GM12878 (cell line): ENCODE results near the gene DCAF12. TPM values are rescaled to one million over a fixed set of nuclear protein-coding genes. Genes with fewer than 3 reads are reported as not detected.

Source experiments
- BHLHE40 ChIP-seq, 2 experiments: fragments of 450-650 bp in 1 of 2; IDR thresholded peaks; 2 replicates each; pipeline ENCODE4 v1.6.1; 2011 to 2017; ENCODE audit warnings: low read depth in 2 of 2, borderline replicate concordance in 1 of 2, improper control_type of control experiment in 1 of 2, low read length in 1 of 2, mild to moderate bottlenecking in 1 of 2
- BRCA1 ChIP-seq: IDR thresholded peaks from 2 replicates; pipeline ENCODE4 v1.6.1; 2011; ENCODE audit warnings: low read depth, low read length, improper control_type of control experiment
- CEBPB ChIP-seq, 2 experiments: fragments of 150-350 bp in 1 of 2; IDR thresholded peaks; 2 replicates each; pipeline ENCODE4 v1.6.1; 2012 to 2014; ENCODE audit warnings: low read depth in 2 of 2, low read length in 2 of 2, borderline replicate concordance in 1 of 2, inconsistent platforms in 1 of 2
- CREB1 ChIP-seq: IDR thresholded peaks from 2 replicates; pipeline ENCODE4 v1.6.1; 2012; ENCODE audit warnings: low read depth, mild to moderate bottlenecking, inconsistent platforms
- DPF2 ChIP-seq: fragments of 450-650 bp; IDR thresholded peaks from 2 replicates; pipeline ENCODE4 v1.6.1; 2017; ENCODE audit warnings: mild to moderate bottlenecking
- E2F4 ChIP-seq: IDR thresholded peaks from 2 replicates; pipeline ENCODE4 v1.6.1; 2012; ENCODE audit warnings: low read depth, low read length, improper control_type of control experiment
- FOXM1 ChIP-seq: IDR thresholded peaks from 2 replicates; pipeline ENCODE4 v1.6.1; 2012; ENCODE audit warnings: low read depth, mild to moderate bottlenecking, inconsistent platforms, low read length, moderate library complexity
- HCFC1 ChIP-seq: fragments of 150-350 bp; IDR thresholded peaks from 2 replicates; pipeline ENCODE4 v1.6.1; 2014; ENCODE audit warnings: low read length
- HDAC2 ChIP-seq: fragments of 200-600 bp; sonication (generic); IDR thresholded peaks from 2 replicates; pipeline ENCODE4 v1.6.1; 2017
- IKZF2 ChIP-seq, 2 experiments: fragments of 450-650 bp; IDR thresholded peaks; 2 replicates each; pipeline ENCODE4 v1.6.1; 2017; ENCODE audit warnings: mild to moderate bottlenecking in 2 of 2, moderate library complexity in 2 of 2
- MAX ChIP-seq: IDR thresholded peaks from 2 replicates; pipeline ENCODE4 v1.6.1; 2012; ENCODE audit warnings: low read depth, low read length, improper control_type of control experiment
- MXI1 ChIP-seq: fragments of 150-350 bp; IDR thresholded peaks from 2 replicates; pipeline ENCODE4 v1.6.1; 2011; ENCODE audit warnings: low read depth, mild to moderate bottlenecking, inconsistent platforms, low read length, improper control_type of control experiment
- MYC ChIP-seq: IDR thresholded peaks from 2 replicates; pipeline ENCODE4 v1.6.1; 2011; ENCODE audit warnings: mild to moderate bottlenecking, low read length, moderate library complexity, inconsistent platforms; ENCODE audit not compliant: insufficient read depth, insufficient replicate concordance, insufficient read length, severe bottlenecking
- NBN ChIP-seq: fragments of 450-650 bp; IDR thresholded peaks from 2 replicates; pipeline ENCODE4 v1.6.1; 2016
- RUNX3 ChIP-seq: IDR thresholded peaks from 2 replicates; pipeline ENCODE4 v1.6.1; 2012; ENCODE audit warnings: low read length, inconsistent platforms
- SMC3 ChIP-seq: IDR thresholded peaks from 2 replicates; pipeline ENCODE4 v1.6.1; 2011; ENCODE audit warnings: low read length, improper control_type of control experiment, borderline replicate concordance
- STAT3 ChIP-seq: IDR thresholded peaks from 2 replicates; pipeline ENCODE4 v1.6.1; 2011; ENCODE audit warnings: low read depth, low read length, improper control_type of control experiment
- TARDBP ChIP-seq: IDR thresholded peaks from 2 replicates; pipeline ENCODE4 v1.6.1; 2016; ENCODE audit warnings: borderline replicate concordance
- TCF3 ChIP-seq: IDR thresholded peaks from 2 replicates; pipeline ENCODE4 v1.6.1; 2012; ENCODE audit warnings: low read depth, mild to moderate bottlenecking, low read length, borderline replicate concordance; ENCODE audit not compliant: insufficient read depth
- TCF7 ChIP-seq: IDR thresholded peaks from 2 replicates; pipeline ENCODE4 v1.6.1; 2014; ENCODE audit warnings: antibody characterized with exemption, borderline replicate concordance
- ZBED1 ChIP-seq: IDR thresholded peaks from 2 replicates; pipeline ENCODE4 v1.6.1; 2016; ENCODE audit warnings: borderline replicate concordance
- ZBTB11 ChIP-seq: fragments of 450-650 bp; formaldehyde crosslinking; IDR thresholded peaks from 2 replicates; pipeline ENCODE4 v1.5.0; 2022; ENCODE audit warnings: mild to moderate bottlenecking, missing genetic modification characterization
- ZBTB33 ChIP-seq: fragments of 450-650 bp; IDR thresholded peaks from 2 replicates; pipeline ENCODE4 v1.6.1; 2017; ENCODE audit warnings: mild to moderate bottlenecking
- ZNF24 ChIP-seq: fragments of 450-650 bp; IDR thresholded peaks from 2 replicates; pipeline ENCODE4 v1.6.1; 2017; ENCODE audit warnings: antibody characterized with exemption, mild to moderate bottlenecking
- ZSCAN29 ChIP-seq: fragments of 450-650 bp; IDR thresholded peaks from 2 replicates; pipeline ENCODE4 v1.6.1; 2017; ENCODE audit warnings: mild to moderate bottlenecking, moderate library complexity
- polyA plus RNA-seq, 11 experiments: library from polyadenylated mRNA; depleted of rRNA in 4 of 11; unstranded in 6 of 11; stranded (reverse) in 5 of 11; fragments of >200 nt; fragmentation: Nextera tagmentation in 4 of 11; fragmentation: Illumina TruSeq in 1 of 11; extraction: Ambion mirVana in 4 of 11; extraction: Trizol in 1 of 11; gene quantifications; 1 replicate in 1 of 11; 2 replicates in 10 of 11; pipeline versions ENCODE4 v1.2.1 to v1.2.3, GENCODE V29; 2011 to 2016; ENCODE audit warnings: inconsistent platforms in 2 of 11, missing spikeins in 2 of 11, low read depth in 1 of 11
- total RNA-seq, 4 experiments: library from RNA; depleted of rRNA in 3 of 4; stranded (reverse); fragments of >200 nt in 3 of 4; fragmentation: Illumina TruSeq in 1 of 4; extraction: Trizol in 1 of 4; gene quantifications; 2 replicates each; pipeline versions ENCODE4 v1.2.1 to v1.2.3, GENCODE V29; 2013 to 2021

DCAF12 gene
- total and polyA plus RNA-seq, 10 of the 15 experiments (the other 5 are each of a cell fraction or from before 2014, with no cell fraction given), result 11.7 to 57.6 (median 34.6) TPM

GRCh38 chr9:34048727-34049629, 77.5 kb downstream of the DCAF12 start, which contains the start of gene UBAP2 (continued):
- TF ChIP-seq ZBTB33 (no peak), ZBED1 (no peak), ZSCAN29 (no peak), TARDBP (no peak; the same call in none of the 2 replicates), STAT3 (no peak), CREB1 (peak; percentile 98), CEBPB (IDR thresholded peaks at IDR 0.05; ENCODE audit: borderline replicate concordance in 1 of 2, low read depth in 2 of 2, low read length in 2 of 2) (no peak), BHLHE40 (IDR thresholded peaks at IDR 0.05; ENCODE audit: borderline replicate concordance in 1 of 2, low read depth in 2 of 2, low read length in 1 of 2) (peak; percentile 92 to 99), DPF2 (0 out of 2 replicates have a peak, but pooled peaks have one; percentile 59), RUNX3 (peak; percentile 71), ZBTB11 (CRISPR knock-in tag) (0 out of 2 replicates have a peak, but pooled peaks have one; percentile 9), MXI1 (peak; percentile 84; the same call in 1 of the 2 replicates), MYC (peak; percentile 90), ZNF24 (no peak), HCFC1 (peak; percentile 90), SMC3 (no peak), NBN (peak; percentile 99), MAX (peak; percentile 95), BRCA1 (no peak), TCF7 (no peak), E2F4 (peak; percentile 78), FOXM1 (no peak), TCF3 (peak; percentile 42; the same call in 1 of the 2 replicates), HDAC2 (no peak), IKZF2 (IDR thresholded peaks at IDR 0.05) (peak in 1 of 2 experiments; percentile 53; a peak in 3 of 4 replicates)
